Measurements from ENCODE around the gene SLC9A4.

DNA sequence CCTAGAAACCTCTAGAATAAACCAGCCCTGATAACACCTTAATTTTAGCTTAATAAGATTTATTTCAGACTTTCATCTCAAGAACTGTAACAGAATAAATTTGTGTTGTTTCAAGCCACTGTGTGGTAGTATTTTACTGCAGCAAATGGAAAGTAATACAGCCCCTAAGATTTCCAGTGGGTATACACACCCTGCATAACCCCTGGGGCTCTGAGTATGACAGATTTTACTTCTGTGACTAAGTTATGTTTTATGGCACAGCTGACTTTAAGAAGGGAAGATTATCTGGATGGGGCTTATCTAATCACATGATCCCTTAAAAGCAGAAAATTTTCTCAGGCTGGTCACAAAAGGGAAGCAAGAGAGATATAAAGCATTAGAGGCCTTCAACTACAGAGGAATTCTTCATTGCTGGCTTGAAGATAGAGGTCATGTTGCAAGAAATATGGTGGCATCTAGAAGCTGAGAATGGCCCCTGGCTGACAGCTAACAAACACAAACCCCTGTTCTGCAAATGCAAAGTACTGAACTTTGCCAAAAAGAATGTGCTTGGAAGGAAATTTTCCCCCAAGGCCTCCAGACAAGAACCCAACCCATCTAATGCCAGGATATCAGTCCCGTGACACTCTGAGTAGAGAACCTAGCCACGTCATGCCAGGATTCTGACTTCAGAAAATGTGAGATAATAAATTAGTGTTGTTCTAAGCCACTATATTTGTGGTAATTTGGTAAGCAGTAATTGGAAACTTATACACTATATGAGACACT lies 78.5 kb downstream of the SLC9A4 start:
- no peak for TF ChIP-seq CHD1 (IDR thresholded peaks at IDR 0.05; ENCODE audit: low read length)
- TF ChIP-seq, protein P1, sequence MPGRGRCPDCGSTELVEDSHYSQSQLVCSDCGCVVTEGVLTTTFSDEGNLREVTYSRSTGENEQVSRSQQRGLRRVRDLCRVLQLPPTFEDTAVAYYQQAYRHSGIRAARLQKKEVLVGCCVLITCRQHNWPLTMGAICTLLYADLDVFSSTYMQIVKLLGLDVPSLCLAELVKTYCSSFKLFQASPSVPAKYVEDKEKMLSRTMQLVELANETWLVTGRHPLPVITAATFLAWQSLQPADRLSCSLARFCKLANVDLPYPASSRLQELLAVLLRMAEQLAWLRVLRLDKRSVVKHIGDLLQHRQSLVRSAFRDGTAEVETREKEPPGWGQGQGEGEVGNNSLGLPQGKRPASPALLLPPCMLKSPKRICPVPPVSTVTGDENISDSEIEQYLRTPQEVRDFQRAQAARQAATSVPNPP (IDR thresholded peaks at IDR 0.05; ENCODE audit: borderline replicate concordance, insufficient read depth, insufficient read length) = no peak
- TF ChIP-seq RFX5 (IDR thresholded peaks at IDR 0.05; ENCODE audit: low read depth, low read length) = no peak
- TF ChIP-seq, protein P2, sequence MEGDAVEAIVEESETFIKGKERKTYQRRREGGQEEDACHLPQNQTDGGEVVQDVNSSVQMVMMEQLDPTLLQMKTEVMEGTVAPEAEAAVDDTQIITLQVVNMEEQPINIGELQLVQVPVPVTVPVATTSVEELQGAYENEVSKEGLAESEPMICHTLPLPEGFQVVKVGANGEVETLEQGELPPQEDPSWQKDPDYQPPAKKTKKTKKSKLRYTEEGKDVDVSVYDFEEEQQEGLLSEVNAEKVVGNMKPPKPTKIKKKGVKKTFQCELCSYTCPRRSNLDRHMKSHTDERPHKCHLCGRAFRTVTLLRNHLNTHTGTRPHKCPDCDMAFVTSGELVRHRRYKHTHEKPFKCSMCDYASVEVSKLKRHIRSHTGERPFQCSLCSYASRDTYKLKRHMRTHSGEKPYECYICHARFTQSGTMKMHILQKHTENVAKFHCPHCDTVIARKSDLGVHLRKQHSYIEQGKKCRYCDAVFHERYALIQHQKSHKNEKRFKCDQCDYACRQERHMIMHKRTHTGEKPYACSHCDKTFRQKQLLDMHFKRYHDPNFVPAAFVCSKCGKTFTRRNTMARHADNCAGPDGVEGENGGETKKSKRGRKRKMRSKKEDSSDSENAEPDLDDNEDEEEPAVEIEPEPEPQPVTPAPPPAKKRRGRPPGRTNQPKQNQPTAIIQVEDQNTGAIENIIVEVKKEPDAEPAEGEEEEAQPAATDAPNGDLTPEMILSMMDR (IDR thresholded peaks at IDR 0.05 in 2 of 3, conservative IDR thresholded peaks at IDR 0.05 in 1 of 3; ENCODE audit: insufficient read depth in 2 of 3, low read depth in 1 of 3, low read length in 3 of 3) = no peak
- no peak for TF ChIP-seq KDM1A (IDR thresholded peaks at IDR 0.05)
- no peak for TF ChIP-seq XRCC5 (IDR thresholded peaks at IDR 0.05; ENCODE audit: low read depth, low read length)
- TF ChIP-seq CHD4 (IDR thresholded peaks at IDR 0.05; ENCODE audit: insufficient read depth, insufficient replicate concordance, low read depth, low read length, poor library complexity, severe bottlenecking) = no peak
- no peak for TF ChIP-seq ZNF23 (CRISPR knock-in tag; IDR thresholded peaks at IDR 0.05)
- TF ChIP-seq, protein P3, sequence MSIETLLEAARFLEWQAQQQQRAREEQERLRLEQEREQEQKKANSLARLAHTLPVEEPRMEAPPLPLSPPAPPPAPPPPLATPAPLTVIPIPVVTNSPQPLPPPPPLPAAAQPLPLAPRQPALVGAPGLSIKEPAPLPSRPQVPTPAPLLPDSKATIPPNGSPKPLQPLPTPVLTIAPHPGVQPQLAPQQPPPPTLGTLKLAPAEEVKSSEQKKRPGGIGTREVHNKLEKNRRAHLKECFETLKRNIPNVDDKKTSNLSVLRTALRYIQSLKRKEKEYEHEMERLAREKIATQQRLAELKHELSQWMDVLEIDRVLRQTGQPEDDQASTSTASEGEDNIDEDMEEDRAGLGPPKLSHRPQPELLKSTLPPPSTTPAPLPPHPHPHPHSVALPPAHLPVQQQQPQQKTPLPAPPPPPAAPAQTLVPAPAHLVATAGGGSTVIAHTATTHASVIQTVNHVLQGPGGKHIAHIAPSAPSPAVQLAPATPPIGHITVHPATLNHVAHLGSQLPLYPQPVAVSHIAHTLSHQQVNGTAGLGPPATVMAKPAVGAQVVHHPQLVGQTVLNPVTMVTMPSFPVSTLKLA (conservative IDR thresholded peaks at IDR 0.05) = no peak
- no peak for TF ChIP-seq POLR2G (IDR thresholded peaks at IDR 0.05; ENCODE audit: low read depth, low read length)

Measured in K562 (cell line).